HUES64 (cell line): ENCODE data around the gene IARS2.

Source experiments
- H3K27ac ChIP-seq: 2 replicates; pipeline ENCODE4 v1.7.0; 2013; ENCODE audit warnings: low read depth, low read length, inconsistent platforms
- H3K27me3 ChIP-seq: 2 replicates; pipeline ENCODE4 v1.6.1; 2013; ENCODE audit warnings: mild to moderate bottlenecking, low read length; ENCODE audit not compliant: insufficient read depth
- H3K36me3 ChIP-seq: 2 replicates; pipeline ENCODE4 v1.6.1; 2013; ENCODE audit warnings: mild to moderate bottlenecking, low read length; ENCODE audit not compliant: insufficient read depth
- H3K4me1 ChIP-seq: 2 replicates; pipeline ENCODE4 v1.6.1; 2013; ENCODE audit warnings: mild to moderate bottlenecking, low read length, moderate library complexity; ENCODE audit not compliant: insufficient read depth
- H3K4me3 ChIP-seq: 2 replicates; pipeline ENCODE4 v1.5.1; 2013; ENCODE audit warnings: mild to moderate bottlenecking, low read length, moderate library complexity
- H3K9ac ChIP-seq: 2 replicates; pipeline ENCODE4 v1.6.1; 2013; ENCODE audit warnings: mild to moderate bottlenecking, low read depth, low read length
- H3K9me3 ChIP-seq: 2 replicates; pipeline ENCODE4 v1.6.1; 2013; ENCODE audit warnings: low read depth, low read length; ENCODE audit not compliant: insufficient read depth
- WGBS: fragments of 150-250, 120-280 bp; methylation state at CpG from one replicate; pipeline ENCODE4 v1.1.7; 2013; ENCODE audit warnings: missing lambda C conversion rate; 5-methylcytosine and 5-hydroxymethylcytosine counted together

Gene IARS2

DNA sequence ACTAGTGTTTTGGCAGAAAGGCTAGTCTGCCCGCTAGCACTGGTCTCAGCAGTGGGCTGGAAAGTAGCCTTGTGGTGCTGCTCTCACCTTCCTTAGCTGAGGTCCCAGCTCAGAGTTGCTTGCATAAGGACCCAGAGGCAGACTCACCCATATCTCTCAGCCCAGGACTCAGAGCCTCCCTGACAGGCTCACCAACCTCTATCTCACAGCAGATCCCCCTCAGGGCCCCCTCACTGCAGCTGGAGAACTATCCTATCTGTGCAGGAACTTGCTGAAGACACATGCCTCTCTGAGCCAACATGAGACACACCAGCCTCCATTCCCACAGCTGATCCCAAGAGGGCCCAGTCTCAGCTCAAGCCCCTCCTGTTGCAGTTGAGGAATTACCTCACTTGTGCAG is 82.6 kb downstream of the IARS2 start:
- H3K4me3 ChIP-seq = no peak overlapping the region
- H3K27ac ChIP-seq = no peak overlapping the region
- 96% methylated on average over 1 of the region's 1 CpG for WGBS
- peaks cover 61% of the 10 kb centered on the region for H3K36me3 ChIP-seq
- no peaks in the 10 kb centered on the region for H3K9me3 ChIP-seq
- no peak overlapping the region for H3K9ac ChIP-seq
- H3K4me1 ChIP-seq = no peaks in the 10 kb centered on the region
- no peaks in the 10 kb centered on the region for H3K27me3 ChIP-seq

DNA sequence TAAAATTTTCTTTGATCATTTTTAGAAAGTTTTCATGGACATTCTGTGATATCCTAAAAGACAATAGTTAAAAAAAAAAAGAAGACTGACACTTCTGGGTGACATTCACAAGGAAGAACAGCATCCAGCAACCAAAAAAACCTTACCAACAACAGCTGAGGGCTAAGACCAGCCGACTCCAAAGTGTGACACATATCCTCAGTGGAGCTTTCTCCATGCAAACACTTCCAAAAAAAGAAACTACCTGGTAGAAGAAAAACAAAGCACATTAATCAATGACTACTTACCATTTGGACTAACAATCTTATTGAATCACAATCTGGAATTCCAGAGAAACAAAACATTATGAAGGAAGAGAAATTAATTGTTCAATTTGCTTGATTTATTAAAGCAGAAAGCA is 88.2 kb downstream of the IARS2 start:
- WGBS = 96% methylated on average over 1 of the region's 1 CpG
- Histone ChIP-seq H3K27me3 (no peaks in the 10 kb centered on the region), H3K36me3 (peaks cover 84% of the 10 kb centered on the region), H3K27ac (no peak overlapping the region), H3K4me3 (no peak overlapping the region), H3K4me1 (no peaks in the 10 kb centered on the region), H3K9me3 (no peaks in the 10 kb centered on the region), H3K9ac (no peak overlapping the region)

DNA sequence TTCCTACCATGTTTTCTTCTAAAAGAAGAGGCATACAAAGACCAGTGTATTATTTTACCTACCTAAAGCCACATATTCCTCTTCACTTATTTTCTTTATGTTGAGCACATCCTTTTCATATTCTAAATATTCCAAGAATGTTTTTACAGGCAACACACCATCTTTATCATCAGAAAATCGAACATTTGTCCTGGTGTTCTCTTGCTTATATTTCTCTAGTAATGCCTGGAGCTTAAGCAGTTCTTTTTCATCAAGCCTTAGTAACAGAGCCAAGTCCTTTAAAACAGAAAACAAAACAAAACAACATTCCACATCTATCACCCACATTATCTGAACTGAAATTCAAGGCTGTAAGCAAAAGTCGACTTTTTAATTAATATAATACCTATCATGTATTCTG is 88.7 kb downstream of the IARS2 start:
- H3K4me3 ChIP-seq = no peak overlapping the region
- no peaks in the 10 kb centered on the region for H3K9me3 ChIP-seq
- no peaks in the 10 kb centered on the region for H3K4me1 ChIP-seq
- 97% methylated on average over 2 of the region's 2 CpGs for WGBS
- H3K27ac ChIP-seq = no peak overlapping the region
- H3K9ac ChIP-seq = no peak overlapping the region
- H3K27me3 ChIP-seq = no peaks in the 10 kb centered on the region
- peaks cover 84% of the 10 kb centered on the region for H3K36me3 ChIP-seq

DNA sequence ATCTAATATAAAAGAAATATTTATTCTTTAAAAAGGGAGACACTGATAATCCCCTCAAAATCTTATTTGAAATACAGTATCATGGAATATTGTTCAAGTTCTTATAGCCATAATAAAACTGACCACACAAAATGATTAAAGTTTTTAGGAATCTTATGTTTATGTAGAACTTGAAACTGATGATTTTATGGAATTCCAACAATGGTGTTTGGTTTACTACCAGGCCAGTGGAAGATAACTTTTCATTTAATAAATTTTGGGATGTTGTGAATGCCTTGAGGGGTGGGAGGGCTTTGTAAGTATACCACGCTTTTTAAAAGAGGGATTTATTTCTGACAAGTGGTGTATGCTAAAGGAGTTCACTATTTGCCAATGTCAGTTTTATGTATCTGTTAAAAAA is 90.6 kb downstream of the IARS2 start:
- Histone ChIP-seq H3K36me3 (peaks cover 92% of the 10 kb centered on the region), H3K9me3 (no peaks in the 10 kb centered on the region), H3K27ac (no peak overlapping the region), H3K4me1 (no peaks in the 10 kb centered on the region), H3K4me3 (no peak overlapping the region), H3K27me3 (no peaks in the 10 kb centered on the region), H3K9ac (no peak overlapping the region)
- WGBS = 93% methylated on average over 1 of the region's 1 CpG

DNA sequence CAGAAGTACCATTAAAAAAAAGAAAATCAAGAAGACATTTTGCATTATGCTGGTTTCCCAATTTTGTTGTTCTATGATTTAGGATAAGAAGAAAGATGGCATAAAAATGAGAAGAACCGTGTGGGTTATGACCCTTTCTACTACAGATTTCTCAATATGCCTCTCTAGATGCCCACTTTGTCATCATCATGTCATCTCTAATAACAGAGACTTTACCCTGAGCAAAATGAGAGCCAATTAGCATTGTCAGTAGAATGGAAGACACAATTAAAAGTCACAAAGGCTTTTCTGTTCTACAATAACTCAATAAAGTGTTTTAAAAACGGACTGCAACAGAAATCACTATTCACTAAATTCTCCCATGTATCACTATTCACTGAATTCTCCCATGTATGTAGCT is 92.8 kb downstream of the IARS2 start:
- no peak overlapping the region for H3K4me3 ChIP-seq
- no peak overlapping the region for H3K27ac ChIP-seq
- no peak overlapping the region for H3K9ac ChIP-seq
- 95% methylated on average over 2 of the region's 2 CpGs for WGBS
- H3K9me3 ChIP-seq = no peaks in the 10 kb centered on the region
- no peaks in the 10 kb centered on the region for H3K4me1 ChIP-seq
- no peaks in the 10 kb centered on the region for H3K27me3 ChIP-seq
- peaks cover 95% of the 10 kb centered on the region for H3K36me3 ChIP-seq

DNA sequence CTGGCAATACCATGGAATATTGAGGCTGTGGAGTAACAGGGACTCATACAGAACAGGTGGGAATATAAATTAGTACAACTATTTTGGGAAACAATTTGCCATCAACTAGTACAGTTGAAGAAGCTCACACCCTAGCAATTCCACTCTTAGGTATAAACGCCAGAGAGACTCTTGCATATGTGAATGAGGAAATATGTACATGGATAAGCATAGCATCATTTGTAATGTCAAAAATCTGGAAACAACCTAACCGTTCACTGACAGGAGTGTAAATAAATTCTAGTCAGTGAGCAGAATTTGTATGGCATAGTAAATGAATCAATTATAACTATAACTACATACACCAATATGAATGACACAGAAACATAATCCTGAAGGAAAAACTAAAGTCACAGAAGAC is 94.6 kb downstream of the IARS2 start:
- H3K36me3 ChIP-seq = peaks cover 95% of the 10 kb centered on the region

DNA sequence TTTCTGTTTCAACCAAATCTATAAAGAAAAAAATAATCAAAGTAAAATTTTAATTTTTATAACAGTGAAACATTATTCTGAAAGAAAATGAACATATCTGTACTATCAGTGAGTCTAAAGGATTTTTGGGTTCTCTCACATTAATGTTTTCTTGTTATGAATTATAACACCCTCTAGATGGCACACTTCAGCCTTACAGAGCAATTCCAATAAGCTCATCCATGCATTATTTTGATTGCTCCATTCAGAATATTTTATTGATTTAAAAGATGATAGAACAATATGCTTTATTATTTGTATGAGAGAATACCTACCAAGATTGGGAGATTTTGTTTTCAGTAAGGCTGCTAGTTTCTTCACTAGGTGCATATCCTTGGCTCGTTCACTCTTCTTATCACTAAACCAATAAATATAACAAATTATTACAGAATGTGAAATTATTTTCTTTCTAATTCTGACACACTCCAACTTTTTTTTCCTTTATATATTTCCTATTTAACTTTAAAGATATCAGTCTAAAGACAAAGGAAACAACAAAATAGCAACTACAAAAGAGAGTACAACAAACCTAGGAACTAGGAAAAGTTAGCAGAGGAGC is 95.9 kb downstream of the IARS2 start:
- Histone ChIP-seq H3K9ac (no peak overlapping the region), H3K36me3 (peaks cover 97% of the 10 kb centered on the region), H3K4me1 (no peaks in the 10 kb centered on the region), H3K4me3 (no peak overlapping the region), H3K27ac (no peak overlapping the region), H3K27me3 (no peaks in the 10 kb centered on the region), H3K9me3 (no peaks in the 10 kb centered on the region)
- no CpG with 5 or more reads among the region's 1 CpG for WGBS

More for the DNA sequence above, 94.6 kb downstream of the IARS2 start:
- H3K27ac ChIP-seq = no peak overlapping the region
- H3K9me3 ChIP-seq = no peaks in the 10 kb centered on the region
- 90% methylated on average over 2 of the region's 2 CpGs for WGBS
- no peak overlapping the region for H3K9ac ChIP-seq
- H3K4me1 ChIP-seq = no peaks in the 10 kb centered on the region
- H3K27me3 ChIP-seq = no peaks in the 10 kb centered on the region
- no peak overlapping the region for H3K4me3 ChIP-seq

DNA sequence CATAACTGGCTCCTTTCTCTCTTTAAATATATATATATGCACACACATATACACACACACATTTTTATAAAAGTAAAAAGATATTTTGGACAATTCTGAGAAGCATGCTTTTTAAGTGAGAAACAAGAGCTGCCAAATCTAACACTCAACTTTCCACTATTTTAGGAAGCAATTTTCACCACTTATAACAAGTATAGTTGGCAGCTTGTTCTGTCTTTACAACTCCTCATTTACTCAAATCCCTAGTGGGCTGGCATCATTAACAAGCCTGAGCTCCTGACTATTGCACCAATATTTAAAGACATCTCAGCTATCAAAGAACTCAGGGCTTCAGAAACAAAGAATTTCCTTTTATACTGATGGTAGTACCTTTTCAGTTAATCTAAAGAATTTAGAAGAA is 101.8 kb downstream of the IARS2 start:
- no peak overlapping the region for H3K9ac ChIP-seq
- no peaks in the 10 kb centered on the region for H3K27me3 ChIP-seq
- peaks cover 84% of the 10 kb centered on the region for H3K36me3 ChIP-seq
- no peaks in the 10 kb centered on the region for H3K4me1 ChIP-seq
- H3K4me3 ChIP-seq = no peak overlapping the region
- no peaks in the 10 kb centered on the region for H3K9me3 ChIP-seq
- H3K27ac ChIP-seq = no peak overlapping the region
